ENCODE data around the gene SH2D5.

Gene SH2D5

GRCh38 chr1:20700636-20701215 is 31.8 kb downstream of the SH2D5 start:
- DNase-seq (no peak), ATAC-seq (replicated peaks) (no peak)
- peaks cover 10 to 13% of the 10 kb centered on the region in 2 donors for H3K27me3 Mint-ChIP-seq
- H3K4me1 Mint-ChIP-seq, result peaks cover 6 to 14% of the 10 kb centered on the region in 2 donors
- no peaks in the 10 kb centered on the region for H3K9me3 Mint-ChIP-seq
- no peak overlapping the region for H3K4me3 Mint-ChIP-seq
- H3K27ac Mint-ChIP-seq, result no peak overlapping the region
- H3K36me3 Mint-ChIP-seq, result no peaks in the 10 kb centered on the region

- Mint-ChIP-seq H3K4me3 (no peak overlapping the region), H3K4me1 (peaks cover 6 to 16% of the 10 kb centered on the region in 2 donors), H3K27ac (no peak overlapping the region), H3K9me3 (no peaks in the 10 kb centered on the region), H3K27me3 (peaks cover 13 to 18% of the 10 kb centered on the region in 2 donors), H3K36me3 (no peaks in the 10 kb centered on the region)
- DNase-seq (no peak), ATAC-seq (replicated peaks) (no peak)
These were observed 32.9 kb downstream of the SH2D5 start for GRCh38 chr1:20699558-20699957.

GRCh38 chr1:20698195-20698910 is 34.1 kb downstream of the SH2D5 start:
- no peak overlapping the region for H3K27ac Mint-ChIP-seq
- H3K9me3 Mint-ChIP-seq, result no peaks in the 10 kb centered on the region
- peaks cover 13 to 23% of the 10 kb centered on the region in 2 donors for H3K27me3 Mint-ChIP-seq
- DNase-seq (no peak), ATAC-seq (replicated peaks) (no peak)
- no peak overlapping the region for H3K4me3 Mint-ChIP-seq
- peaks cover 6 to 16% of the 10 kb centered on the region in 2 donors for H3K4me1 Mint-ChIP-seq
- H3K36me3 Mint-ChIP-seq, result no peaks in the 10 kb centered on the region

- peaks cover 6 to 16% of the 10 kb centered on the region in 2 donors for H3K4me1 Mint-ChIP-seq
- ATAC-seq (replicated peaks), result no peak
- no peak overlapping the region for H3K27ac Mint-ChIP-seq
- H3K27me3 Mint-ChIP-seq, result peaks cover 9 to 19% of the 10 kb centered on the region in 2 donors
- H3K36me3 Mint-ChIP-seq, result no peaks in the 10 kb centered on the region
- no peaks in the 10 kb centered on the region for H3K9me3 Mint-ChIP-seq
- DNase-seq, result no peak
- no peak overlapping the region for H3K4me3 Mint-ChIP-seq
These were observed 34.9 kb downstream of the SH2D5 start for GRCh38 chr1:20697563-20697962.

GRCh38 chr1:20696397-20697333 is 35.8 kb downstream of the SH2D5 start:
- peak; percentile 95 to 96 for ATAC-seq (replicated peaks)
- Mint-ChIP-seq H3K27me3 (peaks cover 8 to 16% of the 10 kb centered on the region in 2 donors), H3K4me1 (peaks cover 6 to 16% of the 10 kb centered on the region in 2 donors), H3K4me3 (peak overlapping the region; percentile 91 to 94), H3K9me3 (peaks cover 0 to 4% of the 10 kb centered on the region in 2 donors), H3K27ac (peak overlapping the region; percentile 88), H3K36me3 (no peaks in the 10 kb centered on the region)
- peak; percentile 62 for DNase-seq

- no peaks in the 10 kb centered on the region for H3K36me3 Mint-ChIP-seq
- DNase-seq (no peak), ATAC-seq (replicated peaks) (no peak)
- peaks cover 6 to 16% of the 10 kb centered on the region in 2 donors for H3K4me1 Mint-ChIP-seq
- no peak overlapping the region for H3K27ac Mint-ChIP-seq
- no peak overlapping the region for H3K4me3 Mint-ChIP-seq
- H3K9me3 Mint-ChIP-seq, result peaks cover 0 to 5% of the 10 kb centered on the region in 2 donors
- peaks cover 3 to 16% of the 10 kb centered on the region in 2 donors for H3K27me3 Mint-ChIP-seq
These were observed 37.0 kb downstream of the SH2D5 start for GRCh38 chr1:20695515-20695914.

- Mint-ChIP-seq H3K36me3 (no peaks in the 10 kb centered on the region), H3K27ac (no peak overlapping the region), H3K9me3 (peaks cover 0 to 5% of the 10 kb centered on the region in 2 donors), H3K4me3 (no peak overlapping the region), H3K4me1 (peaks cover 6 to 16% of the 10 kb centered on the region in 2 donors), H3K27me3 (peaks cover 3 to 16% of the 10 kb centered on the region in 2 donors)
- no peak for ATAC-seq (replicated peaks)
- no peak for DNase-seq
These were observed 38.9 kb downstream of the SH2D5 start for GRCh38 chr1:20693623-20694022.

- no peak overlapping the region for H3K4me3 Mint-ChIP-seq
These were observed 40.6 kb downstream of the SH2D5 start for GRCh38 chr1:20691872-20692271.

GRCh38 chr1:20689645-20690056 is 42.9 kb downstream of the SH2D5 start:
- ATAC-seq (replicated peaks) (no peak), DNase-seq (no peak)
- Mint-ChIP-seq H3K4me3 (no peak overlapping the region), H3K36me3 (no peaks in the 10 kb centered on the region), H3K4me1 (peaks cover 0 to 5% of the 10 kb centered on the region in 2 donors), H3K9me3 (peaks cover 0 to 5% of the 10 kb centered on the region in 2 donors), H3K27me3 (peaks cover 10 to 32% of the 10 kb centered on the region in 2 donors), H3K27ac (no peak overlapping the region)

More at GRCh38 chr1:20691872-20692271, 40.6 kb downstream of the SH2D5 start:
- H3K36me3 Mint-ChIP-seq, result no peaks in the 10 kb centered on the region
- H3K9me3 Mint-ChIP-seq, result peaks cover 0 to 5% of the 10 kb centered on the region in 2 donors
- no peak overlapping the region for H3K27ac Mint-ChIP-seq
- ATAC-seq (replicated peaks) (no peak), DNase-seq (no peak)
- H3K4me1 Mint-ChIP-seq, result peaks cover 5 to 13% of the 10 kb centered on the region in 2 donors
- H3K27me3 Mint-ChIP-seq, result peaks cover 3 to 21% of the 10 kb centered on the region in 2 donors

GRCh38 chr1:20686883-20687725 is 45.4 kb downstream of the SH2D5 start:
- Mint-ChIP-seq H3K4me1 (peaks cover 0 to 8% of the 10 kb centered on the region in 2 donors), H3K9me3 (peaks cover 0 to 5% of the 10 kb centered on the region in 2 donors), H3K27me3 (peaks cover 16 to 33% of the 10 kb centered on the region in 2 donors), H3K36me3 (no peaks in the 10 kb centered on the region), H3K27ac (no peak overlapping the region), H3K4me3 (no peak overlapping the region)
- ATAC-seq (replicated peaks) (no peak), DNase-seq (no peak)

GRCh38 chr1:20685741-20686140 is 46.8 kb downstream of the SH2D5 start:
- H3K27ac Mint-ChIP-seq, result no peak overlapping the region

GRCh38 chr1:20685099-20685662 is 47.3 kb downstream of the SH2D5 start:
- H3K4me3 Mint-ChIP-seq, result no peak overlapping the region
- H3K27me3 Mint-ChIP-seq, result peaks cover 22 to 33% of the 10 kb centered on the region in 2 donors
- H3K4me1 Mint-ChIP-seq, result peaks cover 0 to 9% of the 10 kb centered on the region in 2 donors

More at GRCh38 chr1:20685741-20686140, 46.8 kb downstream of the SH2D5 start:
- no peaks in the 10 kb centered on the region for H3K9me3 Mint-ChIP-seq
- H3K4me1 Mint-ChIP-seq, result peaks cover 0 to 9% of the 10 kb centered on the region in 2 donors
- DNase-seq (no peak), ATAC-seq (replicated peaks) (no peak)
- peaks cover 22 to 33% of the 10 kb centered on the region in 2 donors for H3K27me3 Mint-ChIP-seq
- H3K4me3 Mint-ChIP-seq, result no peak overlapping the region
- no peaks in the 10 kb centered on the region for H3K36me3 Mint-ChIP-seq

GRCh38 chr1:20684651-20685050 is 47.9 kb downstream of the SH2D5 start:
- H3K27ac Mint-ChIP-seq, result no peak overlapping the region
- H3K9me3 Mint-ChIP-seq, result no peaks in the 10 kb centered on the region
- no peak overlapping the region for H3K4me3 Mint-ChIP-seq
- H3K27me3 Mint-ChIP-seq, result peaks cover 22 to 33% of the 10 kb centered on the region in 2 donors
- peaks cover 0 to 9% of the 10 kb centered on the region in 2 donors for H3K4me1 Mint-ChIP-seq
- H3K36me3 Mint-ChIP-seq, result no peaks in the 10 kb centered on the region
- ATAC-seq (replicated peaks) (no peak), DNase-seq (no peak)

More at GRCh38 chr1:20685099-20685662, 47.3 kb downstream of the SH2D5 start:
- H3K9me3 Mint-ChIP-seq, result no peaks in the 10 kb centered on the region
- H3K36me3 Mint-ChIP-seq, result no peaks in the 10 kb centered on the region
- DNase-seq (no peak), ATAC-seq (replicated peaks) (no peak)
- no peak overlapping the region for H3K27ac Mint-ChIP-seq
